OCI-LY7 (cell line): ENCODE results near the gene SC5D. TPM values are rescaled to one million over a fixed set of nuclear protein-coding genes. Genes with fewer than 3 reads are reported as not detected.

Source experiments
- BruUV-seq: library from RNA; stranded (reverse); fragments of 400-500 nt; replicated peaks from 2 replicates; lab custom pipeline; 2021; lab: Mats Ljungman, UMichigan
- CTCF ChIA-PET: fragments of 300-600 bp; sonication (Branson Sonifier 250); formaldehyde crosslinking; loops from one replicate; lab custom pipeline; 2022; ENCODE audit warnings: antibody characterized with exemption; ENCODE audit not compliant: unreplicated experiment; lab: Charles Lee
- POLR2A ChIA-PET: fragments of 300-600 bp; sonication (Branson Sonifier 250); formaldehyde crosslinking; loops from one replicate; lab custom pipeline; 2022; ENCODE audit warnings: antibody characterized with exemption; lab: Charles Lee
- DNase-seq: peaks from one replicate; pipeline ENCODE4 v3.0.0-alpha.2; 2015; ENCODE audit warnings: low spot score
- H2AFZ ChIP-seq: fragments of 200-600 bp; sonication (generic), shearing (Covaris generic); 2 replicates; pipeline ENCODE4 v1.6.1; 2014; ENCODE audit warnings: mild to moderate bottlenecking, antibody characterized with exemption, low read length, moderate library complexity
- H3K27ac ChIP-seq: fragments of 200-600 bp; sonication (generic); 2 replicates; pipeline ENCODE4 v1.5.1; 2014; ENCODE audit warnings: mixed run types, low read depth, mild to moderate bottlenecking, moderate library complexity, low read length, inconsistent platforms; ENCODE audit not compliant: poor library complexity, severe bottlenecking
- H3K36me3 ChIP-seq: fragments of 200-600 bp; sonication (generic); 2 replicates; pipeline ENCODE4 v1.6.1; 2014; ENCODE audit warnings: mild to moderate bottlenecking, antibody characterized with exemption, low read length, moderate library complexity, mixed read lengths; ENCODE audit not compliant: insufficient read depth
- H3K4me1 ChIP-seq: fragments of 200-600 bp; sonication (generic); 2 replicates; pipeline ENCODE4 v1.5.1; 2014; ENCODE audit warnings: mild to moderate bottlenecking, low read length; ENCODE audit not compliant: insufficient read depth, poor library complexity, severe bottlenecking
- H3K4me2 ChIP-seq: fragments of 200-600 bp; sonication (generic); 2 replicates; pipeline ENCODE4 v1.6.1; 2014; ENCODE audit warnings: mild to moderate bottlenecking, low read length
- H3K4me3 ChIP-seq: fragments of 200-600 bp; sonication (generic); 2 replicates; pipeline ENCODE4 v1.5.1; 2014; ENCODE audit warnings: mild to moderate bottlenecking, low read depth, low read length; ENCODE audit not compliant: poor library complexity, severe bottlenecking
- H3K79me2 ChIP-seq: fragments of 200-600 bp; sonication (generic); 2 replicates; pipeline ENCODE4 v1.6.1; 2016; ENCODE audit warnings: low read depth, mild to moderate bottlenecking, low read length, moderate library complexity, mixed read lengths; ENCODE audit not compliant: insufficient read depth
- H3K9me2 ChIP-seq: fragments of 200-600 bp; sonication (generic); 2 replicates; pipeline ENCODE4 v1.6.1; 2016; ENCODE audit warnings: mild to moderate bottlenecking, low read length, mixed read lengths; ENCODE audit not compliant: insufficient read depth
- H3K9me3 ChIP-seq: fragments of 200-600 bp; sonication (generic); 2 replicates; pipeline ENCODE4 v1.6.1; 2014; ENCODE audit warnings: mild to moderate bottlenecking, mixed run types, low read length, mixed read lengths
- H4K20me1 ChIP-seq: fragments of 200-600 bp; sonication (generic); 2 replicates; pipeline ENCODE4 v1.6.1; 2014; ENCODE audit warnings: mild to moderate bottlenecking, antibody characterized with exemption, low read length, moderate library complexity, mixed read lengths; ENCODE audit not compliant: insufficient read depth
- CTCF ChIP-seq: fragments of 200-600 bp; sonication (generic); conservative IDR thresholded peaks from 2 replicates; pipeline ENCODE4 v1.5.1; 2014; ENCODE audit warnings: mild to moderate bottlenecking, antibody characterized with exemption, low read length, moderate library complexity, mixed read lengths
- EZH2phosphoT487 ChIP-seq: fragments of 200-600 bp; sonication (generic); IDR thresholded peaks from 2 replicates; pipeline ENCODE4 v1.6.1; 2018; ENCODE audit warnings: low read depth, borderline replicate concordance, mild to moderate bottlenecking, mixed run types, antibody characterized with exemption, low read length, moderate library complexity, mixed read lengths
- intact Hi-C: fragments of 100-400 bp; cut with micrococcal nuclease; formaldehyde crosslinking; loops from one replicate; pipeline ENCODE4 v1.10.0; 2022; ENCODE audit not compliant: unreplicated experiment
- total RNA-seq, 2 experiments: library from RNA; depleted of rRNA in 1 of 2; stranded (reverse); fragments of >200 nt in 1 of 2; shearing (Covaris generic) in 1 of 2; gene quantifications; 2 replicates each; pipeline ENCODE4 v1.2.3, GENCODE V29; 2014 to 2022

The SC5D gene
- total RNA-seq, 2 experiments from 2014 or later = 27.9 to 43.3 TPM

GRCh38 chr11:121310908-121311307 is 18.3 kb downstream of the SC5D start:
- H3K79me2 ChIP-seq = no peaks in the 10 kb centered on the region
- no peak overlapping the region for H2AFZ ChIP-seq
- no peaks in the 10 kb centered on the region for H3K9me3 ChIP-seq
- H3K36me3 ChIP-seq = peaks cover 40% of the 10 kb centered on the region
- no TSS peak for BruUV-seq
- peaks cover 10% of the 10 kb centered on the region for H3K4me1 ChIP-seq
- no peak overlapping the region for H3K4me3 ChIP-seq
- ChIA-PET CTCF (no interaction called here), POLR2A (no interaction called here)
- TF ChIP-seq EZH2phosphoT487 (no peak), CTCF (no peak)
- H4K20me1 ChIP-seq = no peaks in the 10 kb centered on the region
- H3K9me2 ChIP-seq = no peaks in the 10 kb centered on the region
- H3K4me2 ChIP-seq = no peak overlapping the region
- no peak for DNase-seq
- H3K27ac ChIP-seq = no peak overlapping the region
- intact Hi-C loops = no loop called here

- no peak overlapping the region for H2AFZ ChIP-seq
- no peak overlapping the region for H3K27ac ChIP-seq
- DNase-seq = no peak
- BruUV-seq = no TSS peak
- TF ChIP-seq CTCF (no peak), EZH2phosphoT487 (no peak)
- no peaks in the 10 kb centered on the region for H3K9me3 ChIP-seq
- POLR2A ChIA-PET = no interaction called here
- peaks cover 10% of the 10 kb centered on the region for H3K4me1 ChIP-seq
- no peaks in the 10 kb centered on the region for H4K20me1 ChIP-seq
- H3K4me3 ChIP-seq = no peak overlapping the region
- H3K4me2 ChIP-seq = no peak overlapping the region
- H3K36me3 ChIP-seq = peaks cover 35% of the 10 kb centered on the region
- CTCF ChIA-PET = no interaction called here
- intact Hi-C loops = no loop called here
- H3K79me2 ChIP-seq = no peaks in the 10 kb centered on the region
- H3K9me2 ChIP-seq = no peaks in the 10 kb centered on the region
Observed at GRCh38 chr11:121311373-121311772, 18.8 kb downstream of the SC5D start.

- intact Hi-C loops = no loop called here
- DNase-seq = no peak
- no peak overlapping the region for H3K4me3 ChIP-seq
- H4K20me1 ChIP-seq = no peaks in the 10 kb centered on the region
- H3K79me2 ChIP-seq = no peaks in the 10 kb centered on the region
- no TSS peak for BruUV-seq
- CTCF ChIA-PET = interaction anchor here (0.5 kb wide), 1 partner anchor 115 kb away, joined by 10 read pairs; no protein-coding TSS in a partner anchor
- H3K9me2 ChIP-seq = no peaks in the 10 kb centered on the region
- H3K9me3 ChIP-seq = no peaks in the 10 kb centered on the region
- H3K4me2 ChIP-seq = no peak overlapping the region
- POLR2A ChIA-PET = interaction anchor here (1.1 kb wide), 1 partner anchor 17 kb away, joined by 3 read pairs; no protein-coding TSS in a partner anchor
- H3K27ac ChIP-seq = no peak overlapping the region
- TF ChIP-seq EZH2phosphoT487 (no peak), CTCF (no peak)
- H2AFZ ChIP-seq = no peak overlapping the region
- peaks cover 24% of the 10 kb centered on the region for H3K36me3 ChIP-seq
- peaks cover 10% of the 10 kb centered on the region for H3K4me1 ChIP-seq
Observed at GRCh38 chr11:121312483-121312882, 19.9 kb downstream of the SC5D start.
